Memory B cell (primary cell): ENCODE results near the gene ATG4A.

Experiments used
- ATAC-seq: fragments of 150-1000 bp; cut with Tn5 transposase; 2 replicates; pipeline ENCODE4 v1.10.0; 2021; ENCODE audit warnings: low read depth, mild to moderate bottlenecking, moderate library complexity
- DNase-seq, 2 donors: peaks; one replicate each; pipeline ENCODE4 v3.0.0; 2022; ENCODE audit warnings: low spot score in 2 of 2
- H3K27ac Mint-ChIP-seq: one replicate; pipeline ENCODE4 v1.8.0; 2022; ENCODE audit warnings: mild to moderate bottlenecking, moderate library complexity, mixed read lengths
- H3K27me3 Mint-ChIP-seq: one replicate; pipeline ENCODE4 v1.8.0; 2022; ENCODE audit warnings: mixed read lengths
- H3K36me3 Mint-ChIP-seq: one replicate; pipeline ENCODE4 v1.8.0; 2022; ENCODE audit warnings: mild to moderate bottlenecking, mixed read lengths
- H3K4me1 Mint-ChIP-seq: one replicate; pipeline ENCODE4 v1.8.0; 2022; ENCODE audit warnings: mixed read lengths
- H3K4me3 Mint-ChIP-seq: one replicate; pipeline ENCODE4 v1.8.0; 2022; ENCODE audit warnings: mild to moderate bottlenecking, moderate library complexity, mixed read lengths
- H3K9me3 Mint-ChIP-seq: one replicate; pipeline ENCODE4 v1.8.0; 2022; ENCODE audit warnings: mixed read lengths

The ATG4A gene

GRCh38 chrX:108091264-108091877 is at the start of gene ATG4A, which contains the start of gene PSMD10:
ATG4A (plus strand) TSS chrX:108091778; CDS start chrX:108091827, 49 bp downstream.
PSMD10 (minus strand) TSS chrX:108091542; CDS start chrX:108091520, 22 bp downstream.
- H3K36me3 Mint-ChIP-seq: peaks cover 2% of the 10 kb centered on the region
- H3K9me3 Mint-ChIP-seq: no peaks in the 10 kb centered on the region
- no peaks in the 10 kb centered on the region for H3K27me3 Mint-ChIP-seq
- no peak within 1 kb of the TSS for H3K27ac Mint-ChIP-seq
- ATAC-seq (peak; percentile 93), DNase-seq (peak; percentile 67 to 79)
- H3K4me3 Mint-ChIP-seq: no peak within 1 kb of the TSS
- no peaks in the 10 kb centered on the region for H3K4me1 Mint-ChIP-seq

- Mint-ChIP-seq H3K27me3 (no peaks in the 10 kb centered on the region), H3K4me3 (no peak within 1 kb of the TSS), H3K9me3 (no peaks in the 10 kb centered on the region), H3K36me3 (peaks cover 3% of the 10 kb centered on the region), H3K4me1 (no peaks in the 10 kb centered on the region), H3K27ac (no peak within 1 kb of the TSS)
- no peak for ATAC-seq
- DNase-seq: no peak
Observed at GRCh38 chrX:108044554-108045256, 46.9 kb upstream of the ATG4A start, which contains the start of gene VSIG1. VSIG1 (plus strand) TSS chrX:108045065; CDS start chrX:108045131, 66 bp downstream.

GRCh38 chrX:108049649-108050048 is 41.9 kb upstream of the ATG4A start:
- Mint-ChIP-seq H3K4me1 (no peaks in the 10 kb centered on the region), H3K27ac (no peak overlapping the region), H3K27me3 (no peaks in the 10 kb centered on the region), H3K36me3 (no peaks in the 10 kb centered on the region), H3K4me3 (no peak overlapping the region), H3K9me3 (no peaks in the 10 kb centered on the region)
- DNase-seq: no peak
- ATAC-seq: no peak

GRCh38 chrX:108053218-108053617 is 38.4 kb upstream of the ATG4A start:
- Mint-ChIP-seq H3K36me3 (peaks cover 2% of the 10 kb centered on the region), H3K27ac (no peak overlapping the region), H3K9me3 (no peaks in the 10 kb centered on the region), H3K27me3 (no peaks in the 10 kb centered on the region), H3K4me1 (no peaks in the 10 kb centered on the region), H3K4me3 (no peak overlapping the region)
- no peak for ATAC-seq
- no peak for DNase-seq

GRCh38 chrX:108055546-108055945 is 36.0 kb upstream of the ATG4A start:
- Mint-ChIP-seq H3K36me3 (peaks cover 12% of the 10 kb centered on the region), H3K9me3 (no peaks in the 10 kb centered on the region), H3K27ac (no peak overlapping the region), H3K4me1 (no peaks in the 10 kb centered on the region), H3K27me3 (no peaks in the 10 kb centered on the region), H3K4me3 (no peak overlapping the region)
- DNase-seq: no peak
- no peak for ATAC-seq

- DNase-seq (no peak), ATAC-seq (no peak)
- Mint-ChIP-seq H3K9me3 (no peaks in the 10 kb centered on the region), H3K4me3 (no peak overlapping the region), H3K27me3 (no peaks in the 10 kb centered on the region), H3K27ac (no peak overlapping the region), H3K4me1 (no peaks in the 10 kb centered on the region), H3K36me3 (peaks cover 12% of the 10 kb centered on the region)
Observed at GRCh38 chrX:108059801-108060200, 31.8 kb upstream of the ATG4A start.

GRCh38 chrX:108064001-108064400 is 27.6 kb upstream of the ATG4A start:
- ATAC-seq: no peak
- Mint-ChIP-seq H3K27me3 (no peaks in the 10 kb centered on the region), H3K9me3 (no peaks in the 10 kb centered on the region), H3K4me1 (no peaks in the 10 kb centered on the region), H3K36me3 (peaks cover 5% of the 10 kb centered on the region), H3K4me3 (no peak overlapping the region), H3K27ac (no peak overlapping the region)
- no peak for DNase-seq

GRCh38 chrX:108064613-108065012 is 27.0 kb upstream of the ATG4A start:
- Mint-ChIP-seq H3K27ac (no peak overlapping the region), H3K27me3 (no peaks in the 10 kb centered on the region), H3K9me3 (no peaks in the 10 kb centered on the region), H3K4me3 (no peak overlapping the region), H3K4me1 (no peaks in the 10 kb centered on the region), H3K36me3 (peaks cover 2% of the 10 kb centered on the region)
- no peak for DNase-seq
- ATAC-seq: no peak

GRCh38 chrX:108068121-108068520 is 23.5 kb upstream of the ATG4A start:
- DNase-seq (no peak), ATAC-seq (no peak)
- Mint-ChIP-seq H3K27me3 (no peaks in the 10 kb centered on the region), H3K27ac (peak overlapping the region; percentile 67), H3K9me3 (no peaks in the 10 kb centered on the region), H3K4me3 (no peak overlapping the region), H3K4me1 (no peaks in the 10 kb centered on the region), H3K36me3 (no peaks in the 10 kb centered on the region)

- Mint-ChIP-seq H3K36me3 (peaks cover 7% of the 10 kb centered on the region), H3K4me3 (no peak overlapping the region), H3K27ac (peak overlapping the region; percentile 31), H3K27me3 (no peaks in the 10 kb centered on the region), H3K4me1 (no peaks in the 10 kb centered on the region), H3K9me3 (no peaks in the 10 kb centered on the region)
- DNase-seq (no peak), ATAC-seq (no peak)
Observed at GRCh38 chrX:108070891-108071290, 20.7 kb upstream of the ATG4A start.

GRCh38 chrX:108071578-108071977 is 20.0 kb upstream of the ATG4A start:
- Mint-ChIP-seq H3K27me3 (no peaks in the 10 kb centered on the region), H3K36me3 (peaks cover 7% of the 10 kb centered on the region), H3K27ac (peak overlapping the region; percentile 12), H3K4me1 (no peaks in the 10 kb centered on the region), H3K9me3 (no peaks in the 10 kb centered on the region), H3K4me3 (no peak overlapping the region)
- ATAC-seq: peak; percentile 53
- no peak for DNase-seq

- Mint-ChIP-seq H3K27ac (no peak overlapping the region), H3K27me3 (no peaks in the 10 kb centered on the region), H3K36me3 (peaks cover 7% of the 10 kb centered on the region), H3K9me3 (no peaks in the 10 kb centered on the region), H3K4me3 (no peak overlapping the region), H3K4me1 (no peaks in the 10 kb centered on the region)
- DNase-seq (no peak), ATAC-seq (no peak)
Observed at GRCh38 chrX:108072746-108073145, 18.8 kb upstream of the ATG4A start.

GRCh38 chrX:108081110-108081509 is 10.5 kb upstream of the ATG4A start:
- no peak overlapping the region for H3K4me3 Mint-ChIP-seq
- no peaks in the 10 kb centered on the region for H3K9me3 Mint-ChIP-seq
- ATAC-seq: no peak
- no peaks in the 10 kb centered on the region for H3K4me1 Mint-ChIP-seq
- H3K27me3 Mint-ChIP-seq: no peaks in the 10 kb centered on the region
- DNase-seq: no peak
- peaks cover 2% of the 10 kb centered on the region for H3K36me3 Mint-ChIP-seq
- H3K27ac Mint-ChIP-seq: no peak overlapping the region

GRCh38 chrX:108087792-108088191 is 3.8 kb upstream of the ATG4A start:
- no peaks in the 10 kb centered on the region for H3K4me1 Mint-ChIP-seq
- ATAC-seq (no peak), DNase-seq (no peak)
- peaks cover 4% of the 10 kb centered on the region for H3K36me3 Mint-ChIP-seq
- H3K4me3 Mint-ChIP-seq: no peak overlapping the region
- H3K27me3 Mint-ChIP-seq: no peaks in the 10 kb centered on the region
- H3K9me3 Mint-ChIP-seq: no peaks in the 10 kb centered on the region
- H3K27ac Mint-ChIP-seq: no peak overlapping the region

GRCh38 chrX:108088511-108088910 is 3.1 kb upstream of the ATG4A start:
- DNase-seq: no peak
- Mint-ChIP-seq H3K27me3 (no peaks in the 10 kb centered on the region), H3K27ac (no peak overlapping the region), H3K36me3 (peaks cover 4% of the 10 kb centered on the region), H3K4me3 (no peak overlapping the region), H3K4me1 (no peaks in the 10 kb centered on the region), H3K9me3 (no peaks in the 10 kb centered on the region)
- no peak for ATAC-seq
